ENCODE data around the gene NKG7.

DNA sequence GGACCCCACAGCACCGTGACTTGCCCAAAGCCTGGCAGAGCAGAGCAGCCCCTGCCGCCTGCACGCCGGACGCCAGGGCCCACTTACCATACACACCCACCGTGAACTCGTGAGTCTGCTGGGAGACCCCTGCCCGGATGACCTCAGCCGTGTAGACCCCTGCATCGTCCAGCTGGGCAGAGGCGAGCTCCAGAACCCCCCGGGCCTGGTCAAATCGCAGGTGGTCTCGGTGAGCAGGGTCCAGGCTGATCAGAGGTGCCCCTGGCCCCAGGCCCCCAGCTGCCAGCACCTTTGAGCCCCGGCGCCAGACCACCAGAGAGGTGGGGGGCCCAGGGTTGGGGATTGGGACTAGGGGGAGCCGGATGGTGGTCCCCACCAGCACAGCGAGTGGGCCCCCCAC is 31.4 kb downstream of the NKG7 start:
- TF ChIP-seq, protein P1, sequence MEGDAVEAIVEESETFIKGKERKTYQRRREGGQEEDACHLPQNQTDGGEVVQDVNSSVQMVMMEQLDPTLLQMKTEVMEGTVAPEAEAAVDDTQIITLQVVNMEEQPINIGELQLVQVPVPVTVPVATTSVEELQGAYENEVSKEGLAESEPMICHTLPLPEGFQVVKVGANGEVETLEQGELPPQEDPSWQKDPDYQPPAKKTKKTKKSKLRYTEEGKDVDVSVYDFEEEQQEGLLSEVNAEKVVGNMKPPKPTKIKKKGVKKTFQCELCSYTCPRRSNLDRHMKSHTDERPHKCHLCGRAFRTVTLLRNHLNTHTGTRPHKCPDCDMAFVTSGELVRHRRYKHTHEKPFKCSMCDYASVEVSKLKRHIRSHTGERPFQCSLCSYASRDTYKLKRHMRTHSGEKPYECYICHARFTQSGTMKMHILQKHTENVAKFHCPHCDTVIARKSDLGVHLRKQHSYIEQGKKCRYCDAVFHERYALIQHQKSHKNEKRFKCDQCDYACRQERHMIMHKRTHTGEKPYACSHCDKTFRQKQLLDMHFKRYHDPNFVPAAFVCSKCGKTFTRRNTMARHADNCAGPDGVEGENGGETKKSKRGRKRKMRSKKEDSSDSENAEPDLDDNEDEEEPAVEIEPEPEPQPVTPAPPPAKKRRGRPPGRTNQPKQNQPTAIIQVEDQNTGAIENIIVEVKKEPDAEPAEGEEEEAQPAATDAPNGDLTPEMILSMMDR (IDR thresholded peaks at IDR 0.05), result no peak
- no peak for TF ChIP-seq EP300 (IDR thresholded peaks at IDR 0.05)
